Bronchial epithelial cell (primary cell): ENCODE data around the gene RIC8B. TPM values are rescaled to one million over a fixed set of nuclear protein-coding genes. Genes with fewer than 3 reads are reported as not detected.

Experiments used
- DNase-seq: peaks from one replicate; pipeline ENCODE4 v3.0.0-alpha.2; 2010; ENCODE audit warnings: low read depth
- FAIRE-seq: peaks from 2 replicates; lab custom pipeline; 2011; peaks lifted over from hg19 to GRCh38; lab: Jason Lieb, UNC
- H3K27me3 ChIP-seq: 2 replicates; pipeline ENCODE4 v1.5.1; 2011; ENCODE audit warnings: low read length; ENCODE audit not compliant: control insufficient read depth, insufficient read depth
- H3K36me3 ChIP-seq: 2 replicates; pipeline ENCODE4 v1.5.1; 2011; ENCODE audit warnings: low read length; ENCODE audit not compliant: control insufficient read depth, insufficient read depth
- H3K4me3 ChIP-seq: 2 replicates; pipeline ENCODE4 v1.5.1; 2011; ENCODE audit warnings: mild to moderate bottlenecking, low read depth, low read length, control low read depth
- total RNA-seq: library from RNA; depleted of rRNA; stranded (reverse); fragments of >200 nt; gene quantifications from 2 replicates; pipeline ENCODE4 v1.2.1, GENCODE V29; 2014
- TF ChIP-seq, protein P1 (sequence below): IDR thresholded peaks from 2 replicates; pipeline ENCODE4 v1.5.1; 2011; ENCODE audit warnings: mild to moderate bottlenecking, moderate library complexity, low read length, control low read depth, inconsistent platforms; ENCODE audit not compliant: insufficient read depth, severe bottlenecking

RIC8B gene
- total RNA-seq, 1 donor from 2014 or later, result 4.5 TPM

- FAIRE-seq, result no peak
- peak; percentile 8 for DNase-seq
- TF ChIP-seq, protein P1, sequence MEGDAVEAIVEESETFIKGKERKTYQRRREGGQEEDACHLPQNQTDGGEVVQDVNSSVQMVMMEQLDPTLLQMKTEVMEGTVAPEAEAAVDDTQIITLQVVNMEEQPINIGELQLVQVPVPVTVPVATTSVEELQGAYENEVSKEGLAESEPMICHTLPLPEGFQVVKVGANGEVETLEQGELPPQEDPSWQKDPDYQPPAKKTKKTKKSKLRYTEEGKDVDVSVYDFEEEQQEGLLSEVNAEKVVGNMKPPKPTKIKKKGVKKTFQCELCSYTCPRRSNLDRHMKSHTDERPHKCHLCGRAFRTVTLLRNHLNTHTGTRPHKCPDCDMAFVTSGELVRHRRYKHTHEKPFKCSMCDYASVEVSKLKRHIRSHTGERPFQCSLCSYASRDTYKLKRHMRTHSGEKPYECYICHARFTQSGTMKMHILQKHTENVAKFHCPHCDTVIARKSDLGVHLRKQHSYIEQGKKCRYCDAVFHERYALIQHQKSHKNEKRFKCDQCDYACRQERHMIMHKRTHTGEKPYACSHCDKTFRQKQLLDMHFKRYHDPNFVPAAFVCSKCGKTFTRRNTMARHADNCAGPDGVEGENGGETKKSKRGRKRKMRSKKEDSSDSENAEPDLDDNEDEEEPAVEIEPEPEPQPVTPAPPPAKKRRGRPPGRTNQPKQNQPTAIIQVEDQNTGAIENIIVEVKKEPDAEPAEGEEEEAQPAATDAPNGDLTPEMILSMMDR, result no peak
- H3K27me3 ChIP-seq, result no peaks in the 10 kb centered on the region
- peaks cover 1% of the 10 kb centered on the region for H3K36me3 ChIP-seq
- H3K4me3 ChIP-seq, result no peak overlapping the region
Measured at GRCh38 chr12:106865683-106866082, 91.2 kb downstream of the RIC8B start.

DNA sequence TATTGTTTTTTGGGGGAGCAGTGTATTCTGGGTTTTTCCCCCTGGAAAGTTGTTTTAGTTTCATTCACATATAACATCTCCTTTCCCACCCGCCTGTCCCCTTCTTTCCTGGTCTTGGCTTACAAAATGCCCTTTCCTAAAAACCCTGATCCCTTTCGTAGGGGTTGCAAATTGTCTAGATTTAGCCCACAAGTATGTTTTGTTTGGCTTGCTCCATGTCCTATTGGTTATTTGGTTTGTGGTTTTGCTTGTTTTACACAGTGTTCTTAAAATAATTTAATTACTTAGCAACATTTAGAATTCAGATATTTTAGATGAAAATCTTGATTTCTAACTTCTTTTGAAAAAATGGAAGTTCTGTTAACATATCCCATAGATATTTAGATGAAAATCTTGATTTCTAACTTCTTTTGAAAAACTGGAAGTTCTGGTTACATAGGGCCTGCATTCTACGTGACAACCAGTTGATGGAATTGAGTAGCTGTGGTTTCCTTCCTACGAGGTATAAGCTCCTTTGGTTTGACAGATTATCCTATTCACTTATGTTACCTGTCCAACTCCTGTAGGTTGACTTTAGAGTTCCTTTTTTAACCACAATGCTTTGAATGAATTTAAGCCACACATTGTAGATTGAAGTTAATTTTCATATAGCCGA is 92.1 kb downstream of the RIC8B start:
- FAIRE-seq, result no peak
- DNase-seq, result no peak
- no peaks in the 10 kb centered on the region for H3K27me3 ChIP-seq
- H3K4me3 ChIP-seq, result no peak overlapping the region
- H3K36me3 ChIP-seq, result no peaks in the 10 kb centered on the region
- TF ChIP-seq, protein P1, result no peak

DNA sequence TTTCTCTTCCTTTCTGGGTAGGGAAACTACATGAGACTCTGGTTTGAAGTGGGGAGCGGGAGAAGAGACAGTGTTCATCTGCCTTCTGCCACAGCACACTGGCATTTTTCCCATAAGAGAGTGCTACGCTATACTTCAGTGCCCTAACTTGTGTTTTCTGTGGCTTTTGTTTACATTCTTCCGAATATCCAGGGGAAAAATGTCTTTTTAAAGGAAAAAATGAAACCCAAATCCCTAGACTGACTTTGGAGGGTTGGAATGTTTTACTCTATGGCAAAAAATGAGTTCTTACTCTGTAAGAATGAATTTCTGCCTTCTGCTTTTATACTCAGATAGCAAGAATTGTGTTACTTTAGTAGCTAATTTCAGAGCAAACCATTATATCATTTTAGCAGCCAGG is 93.2 kb downstream of the RIC8B start:
- TF ChIP-seq, protein P1, result no peak
- no peaks in the 10 kb centered on the region for H3K27me3 ChIP-seq
- no peak for DNase-seq
- no peaks in the 10 kb centered on the region for H3K36me3 ChIP-seq
- FAIRE-seq, result no peak
- no peak overlapping the region for H3K4me3 ChIP-seq

- DNase-seq (no peak), FAIRE-seq (no peak)
- no peaks in the 10 kb centered on the region for H3K36me3 ChIP-seq
- TF ChIP-seq, protein P1, result no peak
- H3K4me3 ChIP-seq, result no peak overlapping the region
- H3K27me3 ChIP-seq, result no peaks in the 10 kb centered on the region
Measured at GRCh38 chr12:106868982-106869700, 94.7 kb downstream of the RIC8B start.

DNA sequence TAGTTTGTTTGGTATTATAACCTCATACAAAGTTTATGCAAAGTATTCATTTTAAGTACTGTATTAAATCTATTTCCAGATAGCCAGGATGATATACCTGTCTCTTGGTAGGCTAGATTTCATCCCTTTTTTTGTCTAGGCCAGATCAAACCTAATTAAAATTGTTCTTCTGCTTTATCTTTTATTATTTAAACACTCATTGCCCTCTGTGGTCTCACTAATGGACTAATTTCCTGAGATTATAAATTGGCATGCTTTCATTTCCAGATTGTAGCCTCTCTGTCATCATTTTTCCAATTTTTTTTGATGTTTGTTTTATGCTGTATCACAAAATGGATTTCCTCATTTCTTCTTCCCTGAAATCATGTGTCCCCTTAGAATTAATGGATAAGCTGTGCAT is 95.6 kb downstream of the RIC8B start:
- FAIRE-seq (no peak), DNase-seq (no peak)
- H3K4me3 ChIP-seq, result no peak overlapping the region
- TF ChIP-seq, protein P1, result no peak
- no peaks in the 10 kb centered on the region for H3K27me3 ChIP-seq
- H3K36me3 ChIP-seq, result no peaks in the 10 kb centered on the region
